RWPE2 (cell line): ENCODE results near the gene OSGIN1.
"Not testable (repeated sequence)": the region's sequence is repeated elsewhere in the genome, so short reads cannot be mapped to it uniquely, and the experiment has no call there.

Source experiments
- ATAC-seq: fragments of 200-7000 bp; cut with Tn5 transposase; 3 replicates; pipeline ENCODE4 v1.9.1; 2021; ENCODE audit warnings: low read depth
- DNase-seq: peaks from one replicate; pipeline ENCODE4 v3.0.0-alpha.2; 2020; ENCODE audit warnings: low spot score
- H3K27ac ChIP-seq: fragments of 450-650 bp; 2 replicates; pipeline ENCODE4 v1.5.1; 2017; ENCODE audit warnings: mild to moderate bottlenecking; ENCODE audit not compliant: poor library complexity, severe bottlenecking
- H3K27me3 ChIP-seq: fragments of 250-450 bp; sonication (Bioruptor Pico); 2 replicates; pipeline ENCODE4 v1.5.1; 2021; ENCODE audit warnings: mild to moderate bottlenecking, moderate library complexity; ENCODE audit not compliant: insufficient read depth, poor library complexity, severe bottlenecking
- H3K36me3 ChIP-seq: fragments of 250-450 bp; sonication (Bioruptor Pico); 2 replicates; pipeline ENCODE4 v1.5.1; 2020; ENCODE audit warnings: low read depth, mild to moderate bottlenecking, moderate library complexity
- H3K4me1 ChIP-seq: fragments of 250-450 bp; sonication (Bioruptor Pico); 2 replicates; pipeline ENCODE4 v1.5.1; 2021; ENCODE audit warnings: mild to moderate bottlenecking, moderate library complexity; ENCODE audit not compliant: insufficient read depth, poor library complexity, severe bottlenecking
- H3K4me3 ChIP-seq: fragments of 250-450 bp; sonication (Bioruptor Pico); 2 replicates; pipeline ENCODE4 v1.5.1; 2021; ENCODE audit warnings: mild to moderate bottlenecking, moderate library complexity; ENCODE audit not compliant: severe bottlenecking
- H3K9me3 ChIP-seq: fragments of 250-450 bp; sonication (Bioruptor Pico); 2 replicates; pipeline ENCODE4 v1.5.1; 2021; ENCODE audit warnings: mild to moderate bottlenecking, moderate library complexity; ENCODE audit not compliant: severe bottlenecking
- CTCF ChIP-seq: fragments of 450-650 bp; IDR thresholded peaks from one replicate; pipeline ENCODE4 v1.5.1; 2017; ENCODE audit warnings: mild to moderate bottlenecking, moderate library complexity; ENCODE audit not compliant: poor library complexity, severe bottlenecking

The OSGIN1 gene

GRCh38 chr16:83947642-83948234 lies 5.3 kb upstream of the OSGIN1 start:
- Histone ChIP-seq H3K27ac (no peak overlapping the region), H3K9me3 (no peaks in the 10 kb centered on the region), H3K27me3 (no peaks in the 10 kb centered on the region), H3K36me3 (no peaks in the 10 kb centered on the region), H3K4me1 (peaks cover 2% of the 10 kb centered on the region), H3K4me3 (no peak overlapping the region)
- ATAC-seq: no peak
- DNase-seq: no peak
- TF ChIP-seq CTCF: no peak

- Histone ChIP-seq H3K27ac (no peak overlapping the region), H3K4me3 (no peak overlapping the region), H3K27me3 (no peaks in the 10 kb centered on the region), H3K4me1 (peaks cover 4% of the 10 kb centered on the region), H3K36me3 (no peaks in the 10 kb centered on the region), H3K9me3 (no peaks in the 10 kb centered on the region)
- no peak for TF ChIP-seq CTCF
- ATAC-seq (no peak), DNase-seq (no peak)
Measured at GRCh38 chr16:83948914-83949723, 3.9 kb upstream of the OSGIN1 start.

- no peak for TF ChIP-seq CTCF
- DNase-seq (no peak), ATAC-seq (no peak)
Measured at GRCh38 chr16:83949724-83950001, 3.4 kb upstream of the OSGIN1 start.

GRCh38 chr16:83950862-83951399 lies 2.1 kb upstream of the OSGIN1 start:
- not testable (repeated sequence) for H3K27ac ChIP-seq, H3K27me3 ChIP-seq, H3K36me3 ChIP-seq, DNase-seq, H3K9me3 ChIP-seq, ATAC-seq, H3K4me3 ChIP-seq, H3K4me1 ChIP-seq

More at GRCh38 chr16:83949724-83950001, 3.4 kb upstream of the OSGIN1 start:
- Histone ChIP-seq H3K4me1 (peaks cover 9% of the 10 kb centered on the region), H3K4me3 (no peak overlapping the region), H3K9me3 (no peaks in the 10 kb centered on the region), H3K27ac (no peak overlapping the region), H3K36me3 (no peaks in the 10 kb centered on the region), H3K27me3 (no peaks in the 10 kb centered on the region)

GRCh38 chr16:83951544-83951943 lies 1.5 kb upstream of the OSGIN1 start:
- H3K4me3 ChIP-seq: no peak overlapping the region
- H3K36me3 ChIP-seq: no peaks in the 10 kb centered on the region
- no peaks in the 10 kb centered on the region for H3K27me3 ChIP-seq
- no peak for TF ChIP-seq CTCF
- ATAC-seq (no peak), DNase-seq (no peak)
- H3K9me3 ChIP-seq: no peaks in the 10 kb centered on the region
- peaks cover 10% of the 10 kb centered on the region for H3K4me1 ChIP-seq
- no peak overlapping the region for H3K27ac ChIP-seq
